Activated naive CD4-positive, alpha-beta T cell treated with anti-CD3 and anti-CD28 coated beads for 36 hours (primary cell): ENCODE measurements around the gene WDPCP. TPM values are rescaled to one million over a fixed set of nuclear protein-coding genes. Genes with fewer than 3 reads are reported as not detected.
A peak's percentile ranks its signal among the peaks of the same experiment; 100 is the strongest.
"Not testable (repeated sequence)": the region's sequence is repeated elsewhere in the genome, so short reads cannot be mapped to it uniquely, and the experiment has no call there.

Experiments
- CTCF ChIA-PET: fragments of 350-600 bp; sonication (Branson Sonifier 250); formaldehyde crosslinking; loops from one replicate; lab custom pipeline; 2021; ENCODE audit warnings: antibody characterized with exemption; lab: Charles Lee
- DNase-seq: peaks from one replicate; pipeline ENCODE4 v3.0.0-alpha.2; 2020
- H3K27ac Mint-ChIP-seq: one replicate; pipeline ENCODE4 v1.8.0; 2021; ENCODE audit warnings: mild to moderate bottlenecking, mixed read lengths
- H3K27me3 Mint-ChIP-seq: one replicate; pipeline ENCODE4 v1.8.0; 2021; ENCODE audit warnings: low read depth, mixed read lengths
- H3K36me3 Mint-ChIP-seq: one replicate; pipeline ENCODE4 v1.8.0; 2021; ENCODE audit warnings: low read depth, mixed read lengths
- H3K4me1 Mint-ChIP-seq: one replicate; pipeline ENCODE4 v1.8.0; 2021; ENCODE audit warnings: low read depth, mixed read lengths
- H3K4me3 Mint-ChIP-seq: one replicate; pipeline ENCODE4 v1.8.0; 2021; ENCODE audit warnings: mild to moderate bottlenecking, moderate library complexity, mixed read lengths
- H3K9me3 Mint-ChIP-seq: one replicate; pipeline ENCODE4 v1.8.0; 2021; ENCODE audit warnings: mixed read lengths
- intact Hi-C: fragments of 100-400 bp; cut with micrococcal nuclease; formaldehyde crosslinking; loops from one replicate; pipeline ENCODE4 v1.15.1; 2023
- total RNA-seq, 2 experiments: library from RNA; stranded (reverse); gene quantifications; one replicate each; pipeline ENCODE4 v1.2.3, GENCODE V29; 2021

The WDPCP gene
- total RNA-seq, 2 experiments from 2014 or later, result 5.6 to 5.7 TPM

DNA sequence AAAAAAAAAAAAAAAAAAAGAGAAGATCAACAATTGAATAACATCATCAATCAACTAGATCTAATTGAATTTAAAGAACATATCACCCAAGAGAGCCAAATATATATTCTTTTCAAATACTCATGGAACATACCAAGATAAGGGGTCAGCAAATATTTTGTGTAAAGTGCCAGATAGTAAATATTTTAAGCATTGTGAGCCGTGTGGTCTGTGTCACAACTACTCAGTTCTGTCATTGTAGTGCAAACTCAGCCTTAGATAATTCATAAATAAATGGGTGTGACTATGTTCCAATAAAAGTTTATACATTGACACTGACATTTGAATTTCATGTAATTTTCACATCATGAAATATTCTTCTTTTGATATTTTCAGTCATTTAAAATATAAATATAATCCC lies 491.8 kb downstream of the WDPCP start:
- Mint-ChIP-seq H3K4me3 (no peak overlapping the region), H3K4me1 (no peaks in the 10 kb centered on the region), H3K36me3 (no peaks in the 10 kb centered on the region), H3K27ac (no peak overlapping the region), H3K27me3 (peaks cover 3% of the 10 kb centered on the region), H3K9me3 (no peaks in the 10 kb centered on the region)
- CTCF ChIA-PET, result no interaction called here
- DNase-seq, result no peak
- intact Hi-C loops, result no loop called here

DNA sequence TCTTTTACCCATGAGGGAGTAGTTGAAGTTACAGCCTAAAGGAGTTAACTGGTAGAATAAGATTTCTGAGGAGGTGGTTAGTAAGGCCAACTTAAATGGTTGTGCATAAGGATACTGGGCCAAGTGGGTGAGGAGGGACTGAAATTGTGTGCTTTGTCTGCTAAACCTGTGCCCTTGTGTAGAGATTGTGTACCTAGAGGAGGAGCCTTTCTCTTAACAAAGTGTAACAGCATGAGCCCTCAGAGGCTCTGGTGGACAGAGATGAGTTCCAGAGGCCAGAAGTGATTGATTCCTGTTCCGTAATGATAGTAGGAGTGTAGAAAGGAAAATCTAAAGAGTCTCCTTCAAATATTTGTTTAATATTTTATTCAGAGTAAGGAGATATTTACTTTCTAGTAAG lies 494.8 kb downstream of the WDPCP start:
- Mint-ChIP-seq H3K4me3 (no peak overlapping the region), H3K27me3 (peaks cover 9% of the 10 kb centered on the region)

DNA sequence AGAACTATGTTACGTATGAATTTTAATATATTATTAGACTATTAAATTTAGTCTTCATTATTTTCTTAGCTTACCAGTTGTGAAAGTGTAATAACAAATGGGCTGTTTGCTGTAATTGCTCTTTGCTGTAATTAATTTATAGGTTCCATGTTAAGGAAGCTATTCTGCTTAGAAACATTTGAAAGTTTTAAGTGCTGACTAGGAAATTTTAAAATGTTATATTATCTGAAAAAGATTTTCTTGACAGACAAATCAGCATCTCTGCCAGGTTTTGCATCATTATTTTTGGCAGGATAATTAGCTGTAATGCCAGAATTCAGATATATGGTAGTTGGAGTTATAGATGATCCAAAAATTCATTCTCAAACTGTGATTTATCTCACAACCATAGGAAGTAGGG lies 495.4 kb downstream of the WDPCP start:
- H3K9me3 Mint-ChIP-seq, result peaks cover 1% of the 10 kb centered on the region
- no peaks in the 10 kb centered on the region for H3K4me1 Mint-ChIP-seq
- intact Hi-C loops, result no loop called here
- H3K27me3 Mint-ChIP-seq, result peaks cover 9% of the 10 kb centered on the region
- DNase-seq, result no peak
- H3K4me3 Mint-ChIP-seq, result no peak overlapping the region
- no peak overlapping the region for H3K27ac Mint-ChIP-seq
- no peaks in the 10 kb centered on the region for H3K36me3 Mint-ChIP-seq
- CTCF ChIA-PET, result no interaction called here

More for the DNA sequence above, 494.8 kb downstream of the WDPCP start:
- no peak overlapping the region for H3K27ac Mint-ChIP-seq
- no peak for DNase-seq
- H3K4me1 Mint-ChIP-seq, result no peaks in the 10 kb centered on the region
- no peaks in the 10 kb centered on the region for H3K36me3 Mint-ChIP-seq
- intact Hi-C loops, result no loop called here
- CTCF ChIA-PET, result no interaction called here
- H3K9me3 Mint-ChIP-seq, result peaks cover 1% of the 10 kb centered on the region

DNA sequence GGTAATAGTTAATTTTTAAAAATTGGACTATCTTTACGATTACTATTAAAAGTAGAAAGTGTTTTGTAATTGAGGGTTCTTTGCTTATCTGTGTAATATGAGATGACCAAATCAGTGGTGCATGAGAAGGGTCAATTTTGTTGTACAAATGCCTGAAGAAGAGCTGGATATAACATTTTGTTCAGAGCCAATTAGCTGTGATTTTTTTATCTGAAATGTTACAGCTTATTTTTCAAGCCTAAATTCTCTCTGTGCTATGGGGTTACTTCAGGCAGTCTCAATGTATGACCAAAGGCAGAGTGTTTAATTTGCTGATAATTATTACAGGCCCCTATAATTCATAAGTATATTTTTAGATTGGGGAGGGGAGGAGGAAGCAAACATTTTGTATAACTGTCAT lies 495.9 kb downstream of the WDPCP start:
- H3K4me3 Mint-ChIP-seq, result no peak overlapping the region
- H3K9me3 Mint-ChIP-seq, result peaks cover 1% of the 10 kb centered on the region
- no peaks in the 10 kb centered on the region for H3K36me3 Mint-ChIP-seq
- CTCF ChIA-PET, result no interaction called here
- intact Hi-C loops, result no loop called here
- no peak overlapping the region for H3K27ac Mint-ChIP-seq
- H3K27me3 Mint-ChIP-seq, result peaks cover 9% of the 10 kb centered on the region
- no peaks in the 10 kb centered on the region for H3K4me1 Mint-ChIP-seq
- DNase-seq, result no peak

DNA sequence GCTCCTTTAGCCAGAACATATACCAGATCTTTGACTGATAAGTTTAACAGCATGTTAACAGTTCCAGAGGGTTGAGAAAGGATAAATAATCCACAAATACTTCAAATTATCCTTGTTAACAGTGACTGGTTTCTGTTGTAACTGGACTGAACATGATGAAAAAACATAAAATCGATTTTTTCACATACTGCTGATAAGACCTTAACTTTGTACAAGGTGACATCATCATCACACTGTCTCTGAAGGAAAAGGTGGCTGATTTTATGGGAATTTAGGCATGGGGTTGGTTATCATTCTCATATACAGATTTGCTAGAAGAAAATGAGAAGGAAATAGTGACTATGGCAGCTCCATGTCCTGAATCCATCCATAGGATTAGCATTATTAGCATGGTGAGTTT lies 501.6 kb downstream of the WDPCP start:
- Mint-ChIP-seq H3K9me3 (peaks cover 1% of the 10 kb centered on the region), H3K27me3 (peaks cover 14% of the 10 kb centered on the region), H3K36me3 (no peaks in the 10 kb centered on the region), H3K4me3 (no peak overlapping the region), H3K27ac (no peak overlapping the region), H3K4me1 (no peaks in the 10 kb centered on the region)
- DNase-seq, result no peak
- intact Hi-C loops, result no loop called here
- CTCF ChIA-PET, result no interaction called here

DNA sequence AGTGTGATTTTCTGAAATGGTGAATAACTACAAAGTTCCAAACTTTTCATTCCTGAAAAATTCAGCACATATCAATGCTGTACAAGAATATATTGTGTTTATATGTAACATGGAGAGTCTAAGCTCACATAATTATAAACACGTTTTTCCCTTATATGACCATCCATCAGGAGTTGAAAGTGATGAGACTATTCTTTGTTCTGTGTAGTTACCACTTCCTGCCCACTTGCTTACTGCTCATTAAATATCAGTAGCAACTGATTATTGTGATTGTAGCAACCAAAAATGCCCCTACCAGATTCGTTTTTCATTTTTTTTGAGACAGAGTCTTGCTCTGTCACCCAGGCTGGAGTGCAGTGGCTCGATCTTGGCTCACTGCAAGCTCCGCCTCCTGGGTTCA lies 506.9 kb downstream of the WDPCP start:
- Mint-ChIP-seq H3K36me3 (no peaks in the 10 kb centered on the region), H3K27ac (no peak overlapping the region), H3K4me3 (no peak overlapping the region), H3K4me1 (no peaks in the 10 kb centered on the region), H3K9me3 (no peaks in the 10 kb centered on the region), H3K27me3 (peaks cover 13% of the 10 kb centered on the region)
- intact Hi-C loops, result no loop called here
- no peak for DNase-seq
- CTCF ChIA-PET, result no interaction called here

DNA sequence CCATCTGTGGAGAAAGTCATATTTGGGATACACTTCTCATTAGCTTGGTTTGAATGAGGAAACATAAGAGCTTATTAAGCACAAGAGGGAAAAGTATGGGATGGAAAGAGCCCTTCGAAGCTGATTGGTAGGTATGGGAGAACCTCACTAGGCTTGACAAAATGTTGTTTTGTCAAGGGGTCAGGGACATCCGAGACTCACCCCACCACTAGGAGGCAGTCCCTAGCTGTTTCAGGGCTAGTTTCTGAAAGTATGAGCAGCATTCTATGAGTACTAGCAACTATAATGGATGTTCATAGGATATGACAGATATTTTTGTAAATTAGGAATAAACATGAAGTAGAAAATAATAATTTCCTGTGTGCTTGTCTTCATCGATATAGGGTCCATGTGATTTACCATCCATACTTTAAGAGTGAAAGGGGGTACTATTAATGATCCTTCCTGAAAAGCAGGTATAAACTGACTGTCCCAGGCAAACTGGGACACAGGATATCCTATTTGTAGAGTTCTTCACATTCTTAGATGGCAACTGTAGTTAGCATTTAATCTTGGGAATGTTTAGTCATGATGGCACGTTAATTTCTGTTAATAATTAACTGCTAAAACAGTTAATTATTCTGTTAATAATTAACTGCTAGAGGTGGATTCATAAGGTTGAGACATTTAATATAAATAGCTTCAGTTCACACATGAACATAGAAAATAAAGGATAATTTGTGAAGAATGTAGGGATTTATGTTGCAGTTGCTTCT lies 509.2 kb downstream of the WDPCP start:
- Mint-ChIP-seq H3K27ac (no peak overlapping the region), H3K9me3 (no peaks in the 10 kb centered on the region), H3K27me3 (peaks cover 10% of the 10 kb centered on the region), H3K36me3 (no peaks in the 10 kb centered on the region), H3K4me3 (no peak overlapping the region), H3K4me1 (no peaks in the 10 kb centered on the region)
- peak; percentile 21 for DNase-seq
- CTCF ChIA-PET, result no interaction called here
- intact Hi-C loops, result no loop called here

DNA sequence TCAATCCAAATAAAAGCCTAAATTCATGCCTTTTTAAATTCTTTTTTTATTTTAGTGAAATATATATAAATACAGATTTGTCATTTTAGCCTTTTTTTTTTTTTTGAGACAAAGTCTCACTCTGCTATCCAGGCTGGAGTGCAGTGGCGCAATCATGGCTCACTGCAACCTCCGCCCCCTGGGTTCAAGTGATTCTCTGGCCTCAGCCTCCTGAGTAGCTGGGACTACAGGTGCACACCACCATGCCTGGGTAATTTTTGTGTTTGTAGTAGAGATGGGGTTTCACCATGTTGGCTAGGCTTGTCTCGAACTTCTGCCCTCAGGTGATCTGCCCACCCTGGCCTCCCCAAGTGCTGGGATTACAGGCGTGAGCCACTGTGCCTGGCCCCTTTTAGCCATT lies 513.9 kb downstream of the WDPCP start:
- CTCF ChIA-PET, H3K27ac Mint-ChIP-seq, intact Hi-C loops, H3K4me1 Mint-ChIP-seq, H3K36me3 Mint-ChIP-seq, H3K4me3 Mint-ChIP-seq, H3K9me3 Mint-ChIP-seq, DNase-seq: not testable (repeated sequence)
- H3K27me3 Mint-ChIP-seq, result peaks cover 12% of the 10 kb centered on the region

DNA sequence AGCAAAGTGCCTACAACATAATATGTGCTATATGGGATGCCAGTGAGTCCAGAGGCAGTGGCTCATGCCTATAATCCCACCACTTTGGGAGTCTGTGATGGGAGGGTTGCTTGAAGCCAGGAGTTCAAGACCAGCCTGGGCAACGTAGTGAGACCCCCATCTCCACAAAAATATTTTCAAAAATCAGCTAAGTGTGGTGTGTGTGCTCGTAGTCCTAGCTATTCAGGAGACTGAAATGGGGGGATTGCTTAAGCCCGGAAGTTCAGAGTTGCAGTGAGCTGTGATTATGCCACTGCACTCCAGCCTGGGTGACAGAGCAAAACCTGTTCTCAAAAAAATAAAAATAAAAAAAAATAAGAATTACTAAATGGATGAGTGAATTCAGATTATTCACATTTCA lies 514.3 kb downstream of the WDPCP start:
- Mint-ChIP-seq H3K9me3 (no peaks in the 10 kb centered on the region), H3K27me3 (peaks cover 16% of the 10 kb centered on the region), H3K36me3 (no peaks in the 10 kb centered on the region), H3K4me3 (no peak overlapping the region), H3K27ac (no peak overlapping the region), H3K4me1 (no peaks in the 10 kb centered on the region)
- intact Hi-C loops, result no loop called here
- CTCF ChIA-PET, result no interaction called here
- DNase-seq, result no peak

DNA sequence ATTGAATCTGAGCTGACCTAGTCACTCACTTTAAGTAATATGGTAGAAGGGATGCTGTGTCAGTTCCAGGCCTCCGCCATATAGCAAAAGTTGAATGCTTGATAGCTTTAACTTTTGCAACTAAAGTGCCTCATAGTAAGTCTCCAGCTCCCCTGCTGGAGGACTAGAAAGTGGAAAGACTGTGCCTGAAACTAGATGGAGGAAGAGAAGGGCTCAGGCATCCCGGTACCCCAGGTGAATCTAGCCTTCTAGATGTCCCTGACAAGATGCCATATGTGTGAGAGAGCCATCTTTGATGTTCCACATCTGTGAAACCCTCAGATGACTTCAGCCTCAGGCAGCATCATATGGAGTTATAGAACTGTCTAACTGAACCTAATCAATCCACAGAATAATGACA lies 516.6 kb downstream of the WDPCP start:
- Mint-ChIP-seq H3K36me3 (no peaks in the 10 kb centered on the region), H3K4me1 (no peaks in the 10 kb centered on the region), H3K27me3 (peaks cover 16% of the 10 kb centered on the region), H3K27ac (no peak overlapping the region), H3K9me3 (no peaks in the 10 kb centered on the region), H3K4me3 (no peak overlapping the region)
- intact Hi-C loops, result no loop called here
- CTCF ChIA-PET, result no interaction called here
- DNase-seq, result no peak

Other genes with a start within 250 kb of the WDPCP start
- 100 to 1,000 TPM; 269 to 275 TPM for gene MDH1, start 486 bp upstream of the WDPCP start, total RNA-seq